Suprapubic skin (tissue), 4 donors: Measurements from ENCODE around the gene KYAT1. TPM values are rescaled to one million over a fixed set of nuclear protein-coding genes. Genes with fewer than 3 reads are reported as not detected.

Experiments used
- DNase-seq, 2 donors: peaks; one replicate each; pipeline ENCODE4 v3.0.0-alpha.2; 2019; ENCODE audit warnings: low spot score in 2 of 2
- H3K27ac ChIP-seq: fragments of 200-600 bp; sonication (generic); one replicate; pipeline ENCODE4 v1.5.1; 2019
- H3K27me3 ChIP-seq: fragments of 200-600 bp; sonication (generic); one replicate; pipeline ENCODE4 v1.5.1; 2019
- H3K36me3 ChIP-seq: fragments of 200-600 bp; sonication (generic); one replicate; pipeline ENCODE4 v1.5.1; 2019
- H3K4me1 ChIP-seq: fragments of 200-600 bp; sonication (generic); one replicate; pipeline ENCODE4 v1.5.1; 2019
- H3K4me3 ChIP-seq: fragments of 200-600 bp; sonication (generic); one replicate; pipeline ENCODE4 v1.5.1; 2019; ENCODE audit warnings: mild to moderate bottlenecking
- H3K9me3 ChIP-seq: fragments of 200-600 bp; sonication (generic); one replicate; pipeline ENCODE4 v1.5.1; 2019
- EP300 ChIP-seq: sonication (generic); formaldehyde crosslinking; IDR thresholded peaks from one replicate; pipeline ENCODE4 v1.6.1; 2017; ENCODE audit warnings: antibody characterized with exemption
- POLR2A ChIP-seq, 2 donors: fragments of 450-650 bp; IDR thresholded peaks; one replicate each; pipeline ENCODE4 v1.6.1; 2017; ENCODE audit warnings: antibody characterized with exemption in 2 of 2, mild to moderate bottlenecking in 2 of 2, moderate library complexity in 2 of 2
- POLR2AphosphoS5 ChIP-seq, 3 donors: sonication (generic); formaldehyde crosslinking; IDR thresholded peaks; one replicate each; pipeline ENCODE4 v1.6.1; 2017; ENCODE audit warnings: antibody characterized with exemption in 3 of 3
- WGBS: methylation state at CpG from one replicate; pipeline ENCODE4 v1.1.5; 2018; 5-methylcytosine and 5-hydroxymethylcytosine counted together
- total RNA-seq, 4 donors: library from RNA; depleted of rRNA; stranded (reverse); fragments of >200 nt; gene quantifications; one replicate each; pipeline ENCODE4 v1.1.0, GENCODE V29; 2016
- TF ChIP-seq, protein P1 (sequence below), 2 donors: fragments of 200-600 bp in 1 of 2; fragments of 450-650 bp in 1 of 2; sonication (generic) in 1 of 2; IDR thresholded peaks; one replicate each; pipeline ENCODE4 v1.5.1; 2016 to 2019; ENCODE audit warnings: antibody characterized with exemption in 2 of 2, mild to moderate bottlenecking in 1 of 2, moderate library complexity in 1 of 2

The KYAT1 gene
- total RNA-seq, 4 donors from 2014 or later, result 10.6 to 17.1 (median 14.6) TPM

GRCh38 chr9:128818099-128818838 is 63.5 kb downstream of the KYAT1 start, which contains the start of gene ENDOG:
Gene ENDOG, plus strand, starts transcription at chr9:128818500. Its CDS starts 185 bp downstream, at chr9:128818685.
- Histone ChIP-seq H3K27ac (peak within 1 kb of the TSS; percentile 79), H3K36me3 (peaks cover 24% of the 10 kb centered on the region), H3K4me3 (peak within 1 kb of the TSS; percentile 67), H3K9me3 (no peaks in the 10 kb centered on the region), H3K4me1 (peaks cover 21% of the 10 kb centered on the region), H3K27me3 (no peaks in the 10 kb centered on the region)
- TF ChIP-seq POLR2AphosphoS5 (IDR thresholded peaks at IDR 0.05) (peak in 1 of 3 donors; percentile 59), EP300 (no peak), POLR2A (IDR thresholded peaks at IDR 0.05) (peak in 1 of 2 donors; percentile 42)
- TF ChIP-seq, protein P1, sequence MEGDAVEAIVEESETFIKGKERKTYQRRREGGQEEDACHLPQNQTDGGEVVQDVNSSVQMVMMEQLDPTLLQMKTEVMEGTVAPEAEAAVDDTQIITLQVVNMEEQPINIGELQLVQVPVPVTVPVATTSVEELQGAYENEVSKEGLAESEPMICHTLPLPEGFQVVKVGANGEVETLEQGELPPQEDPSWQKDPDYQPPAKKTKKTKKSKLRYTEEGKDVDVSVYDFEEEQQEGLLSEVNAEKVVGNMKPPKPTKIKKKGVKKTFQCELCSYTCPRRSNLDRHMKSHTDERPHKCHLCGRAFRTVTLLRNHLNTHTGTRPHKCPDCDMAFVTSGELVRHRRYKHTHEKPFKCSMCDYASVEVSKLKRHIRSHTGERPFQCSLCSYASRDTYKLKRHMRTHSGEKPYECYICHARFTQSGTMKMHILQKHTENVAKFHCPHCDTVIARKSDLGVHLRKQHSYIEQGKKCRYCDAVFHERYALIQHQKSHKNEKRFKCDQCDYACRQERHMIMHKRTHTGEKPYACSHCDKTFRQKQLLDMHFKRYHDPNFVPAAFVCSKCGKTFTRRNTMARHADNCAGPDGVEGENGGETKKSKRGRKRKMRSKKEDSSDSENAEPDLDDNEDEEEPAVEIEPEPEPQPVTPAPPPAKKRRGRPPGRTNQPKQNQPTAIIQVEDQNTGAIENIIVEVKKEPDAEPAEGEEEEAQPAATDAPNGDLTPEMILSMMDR (IDR thresholded peaks at IDR 0.05), result peak; percentile 95 to 97
- WGBS, result 0% methylated on average over 15 of the region's 70 CpGs
- DNase-seq, result peak; percentile 98

DNA sequence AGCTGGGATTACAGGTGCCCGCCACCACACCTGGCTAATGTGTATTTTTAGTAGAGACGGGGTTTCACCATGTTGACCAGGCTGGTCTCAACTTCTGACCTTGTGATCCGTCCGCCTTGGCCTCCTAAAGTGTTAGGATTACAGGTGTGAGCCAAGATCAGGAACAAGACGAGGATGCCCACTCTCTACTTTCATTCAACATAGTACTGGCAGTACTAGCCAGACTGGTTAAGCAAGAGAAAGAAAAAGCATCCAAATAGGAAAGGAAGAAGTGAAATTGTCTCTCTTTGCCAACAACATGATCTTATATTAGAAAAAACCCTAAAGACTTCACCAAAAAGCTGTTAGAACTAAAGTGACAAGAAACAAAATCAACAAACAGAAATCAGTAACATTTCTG is 70.9 kb downstream of the KYAT1 start:
- no peaks in the 10 kb centered on the region for H3K9me3 ChIP-seq
- no peaks in the 10 kb centered on the region for H3K27me3 ChIP-seq
- no peak for TF ChIP-seq EP300
- TF ChIP-seq, protein P1 (IDR thresholded peaks at IDR 0.05), result no peak
- no peak for TF ChIP-seq POLR2A (IDR thresholded peaks at IDR 0.05)
- H3K4me1 ChIP-seq, result no peaks in the 10 kb centered on the region
- no peak for DNase-seq
- WGBS, result 62% methylated on average over 5 of the region's 5 CpGs
- no peak overlapping the region for H3K27ac ChIP-seq
- no peak overlapping the region for H3K4me3 ChIP-seq
- H3K36me3 ChIP-seq, result peaks cover 40% of the 10 kb centered on the region

- no peaks in the 10 kb centered on the region for H3K27me3 ChIP-seq
- DNase-seq, result no peak
- no peak overlapping the region for H3K4me3 ChIP-seq
- peaks cover 49% of the 10 kb centered on the region for H3K36me3 ChIP-seq
- H3K4me1 ChIP-seq, result no peaks in the 10 kb centered on the region
- 60% methylated on average over 1 of the region's 2 CpGs for whole genome bisulfite sequencing
- TF ChIP-seq POLR2AphosphoS5 (IDR thresholded peaks at IDR 0.05) (no peak), EP300 (no peak), POLR2A (IDR thresholded peaks at IDR 0.05) (no peak)
- TF ChIP-seq, protein P1 (IDR thresholded peaks at IDR 0.05), result no peak
- H3K27ac ChIP-seq, result no peak overlapping the region
- no peaks in the 10 kb centered on the region for H3K9me3 ChIP-seq
Measured at GRCh38 chr9:128809831-128810230, 71.9 kb downstream of the KYAT1 start.

- H3K4me3 ChIP-seq, result no peak overlapping the region
- no peaks in the 10 kb centered on the region for H3K27me3 ChIP-seq
- H3K36me3 ChIP-seq, result peaks cover 56% of the 10 kb centered on the region
- no peak overlapping the region for H3K27ac ChIP-seq
- H3K9me3 ChIP-seq, result no peaks in the 10 kb centered on the region
- WGBS, result 96% methylated on average over 9 of the region's 12 CpGs
- no peak for DNase-seq
- TF ChIP-seq POLR2AphosphoS5 (IDR thresholded peaks at IDR 0.05), result no peak
- no peak for TF ChIP-seq POLR2A (IDR thresholded peaks at IDR 0.05)
- TF ChIP-seq EP300, result no peak
- TF ChIP-seq, protein P1 (IDR thresholded peaks at IDR 0.05), result no peak
- H3K4me1 ChIP-seq, result no peaks in the 10 kb centered on the region
Measured at GRCh38 chr9:128809036-128809599, 72.6 kb downstream of the KYAT1 start.

- no peaks in the 10 kb centered on the region for H3K27me3 ChIP-seq
- no peak overlapping the region for H3K27ac ChIP-seq
- peaks cover 62% of the 10 kb centered on the region for H3K36me3 ChIP-seq
- no peak for DNase-seq
- no peaks in the 10 kb centered on the region for H3K9me3 ChIP-seq
- no peak for TF ChIP-seq POLR2A (IDR thresholded peaks at IDR 0.05)
- no peak for TF ChIP-seq EP300
- H3K4me3 ChIP-seq, result no peak overlapping the region
- no peaks in the 10 kb centered on the region for H3K4me1 ChIP-seq
- WGBS, result 90% methylated on average over 3 of the region's 3 CpGs
Measured at GRCh38 chr9:128808543-128808942, 73.2 kb downstream of the KYAT1 start.
